ENCODE measurements around the gene DKK3. TPM values are rescaled to one million over a fixed set of nuclear protein-coding genes. Genes with fewer than 3 reads are reported as not detected.

The DKK3 gene
- total and polyA plus RNA-seq, 2 experiments from 2014 or later: 16.8 to 31.1 TPM

DNA sequence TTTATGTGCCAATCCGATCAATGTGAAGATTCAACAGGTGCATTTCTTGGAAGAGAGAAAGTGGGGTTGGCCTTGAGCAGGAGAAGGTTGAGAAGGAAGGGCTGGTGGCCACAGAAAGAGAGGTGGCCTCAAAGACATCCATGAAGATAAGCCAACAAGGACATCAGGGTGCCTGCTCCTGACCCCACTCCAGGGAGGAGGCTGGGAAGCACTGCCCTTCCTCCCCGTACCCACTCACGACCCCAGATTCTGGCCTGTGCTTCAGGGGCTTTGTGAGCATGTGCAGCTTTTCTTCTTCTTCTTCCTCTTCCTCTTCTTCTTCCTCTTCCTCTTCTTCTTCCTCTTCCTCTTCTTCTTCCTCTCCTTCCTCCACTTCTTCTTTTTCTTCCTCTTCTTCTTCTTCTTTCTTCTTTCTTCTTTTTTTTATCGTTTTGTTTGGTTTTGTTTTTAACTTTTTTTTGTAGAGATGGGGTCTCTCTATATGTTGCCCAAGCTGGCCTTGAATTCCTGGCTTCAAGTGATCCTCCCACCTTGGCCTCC lies 30.3 kb downstream of the DKK3 start:
- Mint-ChIP-seq H3K27ac (no peak overlapping the region), H3K4me3 (no peak overlapping the region), H3K9me3 (no peaks in the 10 kb centered on the region), H3K36me3 (ENCODE audit: low read depth) (peaks cover 7% of the 10 kb centered on the region; the same call in 2 of the 3 replicates), H3K27me3 (ENCODE audit: insufficient read depth, low read depth, poor library complexity) (peaks cover 5% of the 10 kb centered on the region), H3K4me1 (peaks cover 23% of the 10 kb centered on the region)
- no peak for ATAC-seq
- no peaks in the 10 kb centered on the region for H3K36me3 ChIP-seq (ENCODE audit: insufficient read depth)
- H3K4me2 ChIP-seq: no peak overlapping the region
- H3K4me3 ChIP-seq: no peak overlapping the region
- H3K4me1 ChIP-seq (ENCODE audit: insufficient read depth): peaks cover 13% of the 10 kb centered on the region; the same call in 1 of the 2 replicates
- no peaks in the 10 kb centered on the region for H3K27me3 ChIP-seq (ENCODE audit: insufficient read depth)
- TF ChIP-seq JUNB (IDR thresholded peaks at IDR 0.05; ENCODE audit: unreplicated experiment) (no peak), EZH2phosphoT487 (IDR thresholded peaks at IDR 0.05; ENCODE audit: unreplicated experiment) (no peak), STAT1 (IDR thresholded peaks at IDR 0.05; ENCODE audit: unreplicated experiment) (no peak), POLR2AphosphoS5 (IDR thresholded peaks at IDR 0.05; ENCODE audit: low read depth) (no peak), CTCF (conservative IDR thresholded peaks at IDR 0.05; ENCODE audit: low read depth in 2 of 2) (no peak), ETS1 (IDR thresholded peaks at IDR 0.05) (no peak), ZNF114 (CRISPR knock-in tag; IDR thresholded peaks at IDR 0.05) (no peak), CREB1 (CRISPR knock-in tag; IDR thresholded peaks at IDR 0.05; ENCODE audit: low read depth) (no peak), ZNF331 (CRISPR knock-in tag; IDR thresholded peaks at IDR 0.05; ENCODE audit: low read depth) (no peak), REST (IDR thresholded peaks at IDR 0.05; ENCODE audit: unreplicated experiment) (no peak), EZH2 (IDR thresholded peaks at IDR 0.05; ENCODE audit: low read depth, unreplicated experiment) (no peak), NANOG (IDR thresholded peaks at IDR 0.05; ENCODE audit: borderline replicate concordance) (no peak)
- TF ChIP-seq, protein P1, sequence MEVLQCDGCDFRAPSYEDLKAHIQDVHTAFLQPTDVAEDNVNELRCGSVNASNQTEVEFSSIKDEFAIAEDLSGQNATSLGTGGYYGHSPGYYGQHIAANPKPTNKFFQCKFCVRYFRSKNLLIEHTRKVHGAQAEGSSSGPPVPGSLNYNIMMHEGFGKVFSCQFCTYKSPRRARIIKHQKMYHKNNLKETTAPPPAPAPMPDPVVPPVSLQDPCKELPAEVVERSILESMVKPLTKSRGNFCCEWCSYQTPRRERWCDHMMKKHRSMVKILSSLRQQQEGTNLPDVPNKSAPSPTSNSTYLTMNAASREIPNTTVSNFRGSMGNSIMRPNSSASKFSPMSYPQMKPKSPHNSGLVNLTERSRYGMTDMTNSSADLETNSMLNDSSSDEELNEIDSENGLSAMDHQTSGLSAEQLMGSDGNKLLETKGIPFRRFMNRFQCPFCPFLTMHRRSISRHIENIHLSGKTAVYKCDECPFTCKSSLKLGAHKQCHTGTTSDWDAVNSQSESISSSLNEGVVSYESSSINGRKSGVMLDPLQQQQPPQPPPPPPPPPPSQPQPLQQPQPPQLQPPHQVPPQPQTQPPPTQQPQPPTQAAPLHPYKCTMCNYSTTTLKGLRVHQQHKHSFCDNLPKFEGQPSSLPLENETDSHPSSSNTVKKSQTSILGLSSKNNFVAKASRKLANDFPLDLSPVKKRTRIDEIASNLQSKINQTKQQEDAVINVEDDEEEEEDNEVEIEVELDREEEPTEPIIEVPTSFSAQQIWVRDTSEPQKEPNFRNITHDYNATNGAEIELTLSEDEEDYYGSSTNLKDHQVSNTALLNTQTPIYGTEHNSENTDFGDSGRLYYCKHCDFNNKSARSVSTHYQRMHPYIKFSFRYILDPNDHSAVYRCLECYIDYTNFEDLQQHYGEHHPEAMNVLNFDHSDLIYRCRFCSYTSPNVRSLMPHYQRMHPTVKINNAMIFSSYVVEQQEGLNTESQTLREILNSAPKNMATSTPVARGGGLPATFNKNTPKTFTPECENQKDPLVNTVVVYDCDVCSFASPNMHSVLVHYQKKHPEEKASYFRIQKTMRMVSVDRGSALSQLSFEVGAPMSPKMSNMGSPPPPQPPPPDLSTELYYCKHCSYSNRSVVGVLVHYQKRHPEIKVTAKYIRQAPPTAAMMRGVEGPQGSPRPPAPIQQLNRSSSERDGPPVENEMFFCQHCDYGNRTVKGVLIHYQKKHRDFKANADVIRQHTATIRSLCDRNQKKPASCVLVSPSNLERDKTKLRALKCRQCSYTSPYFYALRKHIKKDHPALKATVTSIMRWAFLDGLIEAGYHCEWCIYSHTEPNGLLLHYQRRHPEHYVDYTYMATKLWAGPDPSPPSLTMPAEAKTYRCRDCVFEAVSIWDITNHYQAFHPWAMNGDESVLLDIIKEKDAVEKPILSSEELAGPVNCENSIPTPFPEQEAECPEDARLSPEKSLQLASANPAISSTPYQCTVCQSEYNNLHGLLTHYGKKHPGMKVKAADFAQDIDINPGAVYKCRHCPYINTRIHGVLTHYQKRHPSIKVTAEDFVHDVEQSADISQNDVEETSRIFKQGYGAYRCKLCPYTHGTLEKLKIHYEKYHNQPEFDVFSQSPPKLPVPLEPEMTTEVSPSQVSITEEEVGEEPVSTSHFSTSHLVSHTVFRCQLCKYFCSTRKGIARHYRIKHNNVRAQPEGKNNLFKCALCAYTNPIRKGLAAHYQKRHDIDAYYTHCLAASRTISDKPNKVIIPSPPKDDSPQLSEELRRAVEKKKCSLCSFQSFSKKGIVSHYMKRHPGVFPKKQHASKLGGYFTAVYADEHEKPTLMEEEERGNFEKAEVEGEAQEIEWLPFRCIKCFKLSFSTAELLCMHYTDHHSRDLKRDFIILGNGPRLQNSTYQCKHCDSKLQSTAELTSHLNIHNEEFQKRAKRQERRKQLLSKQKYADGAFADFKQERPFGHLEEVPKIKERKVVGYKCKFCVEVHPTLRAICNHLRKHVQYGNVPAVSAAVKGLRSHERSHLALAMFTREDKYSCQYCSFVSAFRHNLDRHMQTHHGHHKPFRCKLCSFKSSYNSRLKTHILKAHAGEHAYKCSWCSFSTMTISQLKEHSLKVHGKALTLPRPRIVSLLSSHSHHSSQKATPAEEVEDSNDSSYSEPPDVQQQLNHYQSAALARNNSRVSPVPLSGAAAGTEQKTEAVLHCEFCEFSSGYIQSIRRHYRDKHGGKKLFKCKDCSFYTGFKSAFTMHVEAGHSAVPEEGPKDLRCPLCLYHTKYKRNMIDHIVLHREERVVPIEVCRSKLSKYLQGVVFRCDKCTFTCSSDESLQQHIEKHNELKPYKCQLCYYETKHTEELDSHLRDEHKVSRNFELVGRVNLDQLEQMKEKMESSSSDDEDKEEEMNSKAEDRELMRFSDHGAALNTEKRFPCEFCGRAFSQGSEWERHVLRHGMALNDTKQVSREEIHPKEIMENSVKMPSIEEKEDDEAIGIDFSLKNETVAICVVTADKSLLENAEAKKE (CRISPR knock-in tag; IDR thresholded peaks at IDR 0.05): no peak
- H2AFZ ChIP-seq: no peak overlapping the region
- no peaks in the 10 kb centered on the region for H3K9me2 ChIP-seq (ENCODE audit: insufficient read depth)
- H3K79me2 ChIP-seq (replicated peaks; ENCODE audit: insufficient read depth): no peaks in the 10 kb centered on the region
- H4K20me1 ChIP-seq (replicated peaks; ENCODE audit: insufficient read depth): no peaks in the 10 kb centered on the region
- DNase-seq (ENCODE audit: low spot score): no peak
- H3K27ac ChIP-seq (ENCODE audit: low read depth): no peak overlapping the region
- no peaks in the 10 kb centered on the region for H3F3A ChIP-seq (replicated peaks; ENCODE audit: low read depth)
